SK-N-SH (cell line): ENCODE results near the gene MEIKIN. TPM values are rescaled to one million over a fixed set of nuclear protein-coding genes. Genes with fewer than 3 reads are reported as not detected.

Experiments
- CTCF ChIA-PET: fragments of 300-600, 350-600 bp; formaldehyde crosslinking; extraction: SDS; loops from one replicate; lab custom pipeline; 2021; lab: Yijun Ruan, JAX
- POLR2A ChIA-PET: fragments of 350-600 bp; sonication (Branson Sonifier 250); formaldehyde crosslinking; extraction: SDS; loops from one replicate; lab custom pipeline; 2020; ENCODE audit warnings: antibody characterized with exemption, inconsistent platforms; lab: Yijun Ruan, JAX
- DNase-seq: peaks from one replicate; pipeline ENCODE4 v3.0.0; 2012
- H2AFZ ChIP-seq: fragments of 200-600 bp; sonication (generic); 2 replicates; pipeline ENCODE4 v1.8.1; 2016; ENCODE audit warnings: antibody characterized with exemption, mild to moderate bottlenecking, low read depth
- H3F3A ChIP-seq: fragments of 200-600 bp; sonication (generic); replicated peaks from 2 replicates; pipeline ENCODE3; 2016; ENCODE audit warnings: antibody characterized with exemption, mild to moderate bottlenecking; ENCODE audit not compliant: insufficient read depth
- H3K27ac ChIP-seq, 2 experiments: fragments of 200-500 bp in 1 of 2; fragments of 200-600 bp in 1 of 2; sonication (Bioruptor generic) in 1 of 2; sonication (generic), shearing (Covaris generic) in 1 of 2; 2 replicates each; pipeline versions ENCODE4 v1.5.1 to v1.6.1; 2014 to 2016; ENCODE audit warnings: low read depth in 2 of 2, inconsistent platforms in 1 of 2, low read length in 1 of 2, mild to moderate bottlenecking in 1 of 2, mixed read lengths in 1 of 2
- H3K27me3 ChIP-seq: fragments of 200-600 bp; sonication (generic), shearing (Covaris generic); 2 replicates; pipeline ENCODE4 v1.6.1; 2016; ENCODE audit warnings: mixed run types; ENCODE audit not compliant: insufficient read depth
- H3K36me3 ChIP-seq, 2 experiments: fragments of 200-500 bp in 1 of 2; fragments of 200-600 bp in 1 of 2; sonication (Bioruptor generic) in 1 of 2; sonication (generic) in 1 of 2; replicated peaks in 1 of 2; 2 replicates each; pipeline versions ENCODE3 to v1.5.1; 2014 to 2016; ENCODE audit warnings: low read length in 1 of 2, mild to moderate bottlenecking in 1 of 2; ENCODE audit not compliant: insufficient read depth in 2 of 2, control insufficient read depth in 1 of 2
- H3K4me1 ChIP-seq, 2 experiments: fragments of 200-500 bp in 1 of 2; fragments of 200-600 bp in 1 of 2; sonication (Bioruptor generic) in 1 of 2; sonication (generic), shearing (Covaris generic) in 1 of 2; 2 replicates each; pipeline versions ENCODE4 v1.5.1 to v1.6.1; 2014 to 2016; ENCODE audit warnings: low read depth in 1 of 2, low read length in 1 of 2, mixed run types in 1 of 2; ENCODE audit not compliant: insufficient read depth in 2 of 2, control insufficient read depth in 1 of 2
- H3K4me2 ChIP-seq: fragments of 200-600 bp; sonication (generic), shearing (Covaris generic); 2 replicates; pipeline ENCODE4 v1.6.1; 2017; ENCODE audit warnings: mixed run types
- H3K4me3 ChIP-seq, 2 experiments: fragments of 200-500 bp in 1 of 2; fragments of 200-600 bp in 1 of 2; sonication (Bioruptor generic) in 1 of 2; sonication (generic), shearing (Covaris generic) in 1 of 2; 2 replicates each; pipeline versions ENCODE4 v1.5.1 to v1.8.1; 2014 to 2016; ENCODE audit warnings: low read depth in 2 of 2, inconsistent platforms in 1 of 2, low read length in 1 of 2, mild to moderate bottlenecking in 1 of 2, mixed read lengths in 1 of 2, moderate library complexity in 1 of 2
- H3K79me2 ChIP-seq: fragments of 200-600 bp; sonication (generic); 2 replicates; pipeline ENCODE4 v1.8.1; 2017; ENCODE audit warnings: mild to moderate bottlenecking; ENCODE audit not compliant: insufficient read depth
- H3K9ac ChIP-seq: fragments of 200-600 bp; sonication (generic); 2 replicates; pipeline ENCODE4 v1.6.1; 2017; ENCODE audit warnings: mixed run types
- H3K9me2 ChIP-seq: fragments of 200-600 bp; sonication (generic); 2 replicates; pipeline ENCODE4 v1.6.1; 2017; ENCODE audit warnings: mixed run types
- H3K9me3 ChIP-seq: fragments of 200-600 bp; sonication (generic); 2 replicates; pipeline ENCODE4 v1.6.1; 2017; ENCODE audit warnings: mixed run types, mild to moderate bottlenecking, moderate library complexity
- H4K20me1 ChIP-seq: fragments of 200-600 bp; sonication (generic); 2 replicates; pipeline ENCODE4 v1.6.1; 2017; ENCODE audit warnings: mild to moderate bottlenecking, mixed run types; ENCODE audit not compliant: insufficient read depth
- ELF1 ChIP-seq: IDR thresholded peaks from 2 replicates; pipeline ENCODE4 v1.4.0; 2012
- EZH2phosphoT487 ChIP-seq: fragments of 200-600 bp; sonication (generic); IDR thresholded peaks from 2 replicates; pipeline ENCODE4 v1.6.1; 2017; ENCODE audit warnings: low read depth, mixed run types, mild to moderate bottlenecking, antibody characterized with exemption, moderate library complexity, borderline replicate concordance
- GATA2 ChIP-seq: sonication (generic); formaldehyde crosslinking; IDR thresholded peaks from 2 replicates; pipeline ENCODE4 v1.5.0; 2020; ENCODE audit warnings: mild to moderate bottlenecking, missing genetic modification reagents
- NFIC ChIP-seq: IDR thresholded peaks from 2 replicates; pipeline ENCODE4 v1.4.0; 2012; ENCODE audit warnings: borderline replicate concordance
- POLR2AphosphoS5 ChIP-seq: IDR thresholded peaks from 2 replicates; pipeline ENCODE4 v1.6.1; 2012; ENCODE audit warnings: low read depth, low read length
- RAD21 ChIP-seq: IDR thresholded peaks from 2 replicates; pipeline ENCODE4 v1.6.1; 2012; ENCODE audit warnings: mild to moderate bottlenecking, low read length
- RXRA ChIP-seq: IDR thresholded peaks from 2 replicates; pipeline ENCODE4 v1.4.0; 2012; ENCODE audit warnings: low read depth, mild to moderate bottlenecking, borderline replicate concordance
- TCF12 ChIP-seq: IDR thresholded peaks from 2 replicates; pipeline ENCODE4 v1.4.0; 2012
- TEAD4 ChIP-seq: IDR thresholded peaks from 2 replicates; pipeline ENCODE4 v1.4.0; 2012; ENCODE audit warnings: mild to moderate bottlenecking, borderline replicate concordance; ENCODE audit not compliant: insufficient read depth
- YY1 ChIP-seq: IDR thresholded peaks from 2 replicates; pipeline ENCODE4 v1.4.0; 2012; ENCODE audit warnings: low read depth, mild to moderate bottlenecking
- WGBS: methylation state at CpG from one replicate; pipeline ENCODE4 v1.1.6; 2017; ENCODE audit warnings: low lambda C conversion rate; 5-methylcytosine and 5-hydroxymethylcytosine counted together
- polyA plus RNA-seq, 3 experiments: library from polyadenylated mRNA; depleted of rRNA; stranded (reverse); fragments of >200 nt; gene quantifications; 2 replicates each; pipeline ENCODE4 v1.2.3, GENCODE V29; 2012
- TF ChIP-seq, protein P1 (sequence below): IDR thresholded peaks from 2 replicates; pipeline ENCODE4 v1.6.1; 2012; ENCODE audit warnings: mild to moderate bottlenecking, low read depth, low read length, moderate library complexity
- TF ChIP-seq, protein P2 (sequence below): IDR thresholded peaks from 2 replicates; pipeline ENCODE4 v1.4.0; 2012; ENCODE audit warnings: low read depth, borderline replicate concordance

MEIKIN gene
- polyA plus RNA-seq, 1 of the 3 experiments (the other 2 are of a cell fraction) = not detected

DNA sequence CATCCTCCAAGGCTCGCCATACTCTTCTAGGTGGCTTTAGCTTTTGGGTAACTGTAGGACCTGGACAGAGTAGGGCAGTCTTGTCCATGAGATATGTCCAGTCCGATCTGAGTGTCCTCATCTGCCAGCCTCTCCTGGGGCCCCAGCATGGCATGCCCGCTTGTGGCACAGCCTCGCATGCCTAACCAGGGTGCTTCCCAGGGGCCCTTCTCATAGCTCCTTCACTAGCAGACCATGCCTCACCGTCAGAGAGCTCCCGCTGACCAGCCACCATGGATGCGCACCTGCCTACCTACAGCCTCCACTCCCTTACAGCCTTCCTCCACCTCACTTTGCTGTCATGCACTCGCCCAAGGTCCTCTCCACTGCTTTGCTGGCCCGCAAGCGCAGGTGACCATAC, 88.1 kb downstream of the MEIKIN start:
- WGBS = 57% methylated on average over 7 of the region's 10 CpGs
- no peak overlapping the region for H2AFZ ChIP-seq
- H3F3A ChIP-seq = no peaks in the 10 kb centered on the region
- no peaks in the 10 kb centered on the region for H3K9me2 ChIP-seq
- H3K9me3 ChIP-seq = no peaks in the 10 kb centered on the region
- ChIA-PET CTCF (interaction anchor here (1.0 kb wide), 1 partner anchor 268 kb away, joined by 3 read pairs; no protein-coding TSS in a partner anchor), POLR2A (no interaction called here)
- no peaks in the 10 kb centered on the region for H4K20me1 ChIP-seq
- no peak overlapping the region for H3K4me3 ChIP-seq
- no peak overlapping the region for H3K4me2 ChIP-seq
- no peaks in the 10 kb centered on the region for H3K36me3 ChIP-seq
- H3K27me3 ChIP-seq = no peaks in the 10 kb centered on the region
- TF ChIP-seq GATA2 (CRISPR knock-in tag) (no peak), EZH2phosphoT487 (no peak), TEAD4 (no peak), RXRA (no peak), NFIC (no peak)
- TF ChIP-seq, all 33 proteins: peak for 0
- DNase-seq = no peak
- Histone ChIP-seq H3K27ac (no peak overlapping the region), H3K4me1 (no peaks in the 10 kb centered on the region), H3K79me2 (no peaks in the 10 kb centered on the region), H3K9ac (no peak overlapping the region)

DNA sequence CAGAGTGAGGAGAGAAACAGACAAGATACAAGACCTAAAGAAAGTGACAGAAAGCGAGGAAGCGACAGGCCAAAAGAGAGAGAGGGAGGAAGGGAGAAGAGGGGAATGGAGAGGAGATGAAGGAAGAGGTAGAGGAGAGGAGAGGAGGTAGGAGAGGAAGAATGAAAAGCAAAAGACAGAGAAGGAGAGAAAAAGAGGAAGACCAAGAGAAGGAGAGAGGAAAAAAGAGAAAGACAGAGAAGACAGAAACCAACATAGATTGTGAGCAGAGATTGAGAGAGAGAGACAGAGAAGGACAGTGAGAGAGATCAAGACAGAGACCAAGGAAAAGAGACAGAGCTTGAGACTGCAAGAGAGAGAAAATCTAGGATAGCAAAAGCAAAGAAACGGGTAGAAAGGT, 90.0 kb downstream of the MEIKIN start:
- Histone ChIP-seq H4K20me1 (no peaks in the 10 kb centered on the region), H3K9me2 (no peaks in the 10 kb centered on the region), H3K27ac (no peak overlapping the region), H3K4me1 (no peaks in the 10 kb centered on the region), H3K27me3 (no peaks in the 10 kb centered on the region), H3K79me2 (no peaks in the 10 kb centered on the region), H3K4me2 (no peak overlapping the region), H3K36me3 (no peaks in the 10 kb centered on the region), H3K4me3 (no peak overlapping the region), H3F3A (no peaks in the 10 kb centered on the region), H3K9ac (no peak overlapping the region), H2AFZ (no peak overlapping the region), H3K9me3 (no peaks in the 10 kb centered on the region)
- CTCF ChIA-PET = interaction anchor here (1.7 kb wide), 1 partner anchor 266 kb away, joined by 3 read pairs; no protein-coding TSS in a partner anchor
- POLR2A ChIA-PET = no interaction called here
- WGBS = 33% methylated on average over 3 of the region's 3 CpGs
- TF ChIP-seq EZH2phosphoT487 (no peak), POLR2AphosphoS5 (no peak), ELF1 (no peak), TCF12 (no peak), YY1 (no peak), RAD21 (no peak)
- TF ChIP-seq, protein P1, sequence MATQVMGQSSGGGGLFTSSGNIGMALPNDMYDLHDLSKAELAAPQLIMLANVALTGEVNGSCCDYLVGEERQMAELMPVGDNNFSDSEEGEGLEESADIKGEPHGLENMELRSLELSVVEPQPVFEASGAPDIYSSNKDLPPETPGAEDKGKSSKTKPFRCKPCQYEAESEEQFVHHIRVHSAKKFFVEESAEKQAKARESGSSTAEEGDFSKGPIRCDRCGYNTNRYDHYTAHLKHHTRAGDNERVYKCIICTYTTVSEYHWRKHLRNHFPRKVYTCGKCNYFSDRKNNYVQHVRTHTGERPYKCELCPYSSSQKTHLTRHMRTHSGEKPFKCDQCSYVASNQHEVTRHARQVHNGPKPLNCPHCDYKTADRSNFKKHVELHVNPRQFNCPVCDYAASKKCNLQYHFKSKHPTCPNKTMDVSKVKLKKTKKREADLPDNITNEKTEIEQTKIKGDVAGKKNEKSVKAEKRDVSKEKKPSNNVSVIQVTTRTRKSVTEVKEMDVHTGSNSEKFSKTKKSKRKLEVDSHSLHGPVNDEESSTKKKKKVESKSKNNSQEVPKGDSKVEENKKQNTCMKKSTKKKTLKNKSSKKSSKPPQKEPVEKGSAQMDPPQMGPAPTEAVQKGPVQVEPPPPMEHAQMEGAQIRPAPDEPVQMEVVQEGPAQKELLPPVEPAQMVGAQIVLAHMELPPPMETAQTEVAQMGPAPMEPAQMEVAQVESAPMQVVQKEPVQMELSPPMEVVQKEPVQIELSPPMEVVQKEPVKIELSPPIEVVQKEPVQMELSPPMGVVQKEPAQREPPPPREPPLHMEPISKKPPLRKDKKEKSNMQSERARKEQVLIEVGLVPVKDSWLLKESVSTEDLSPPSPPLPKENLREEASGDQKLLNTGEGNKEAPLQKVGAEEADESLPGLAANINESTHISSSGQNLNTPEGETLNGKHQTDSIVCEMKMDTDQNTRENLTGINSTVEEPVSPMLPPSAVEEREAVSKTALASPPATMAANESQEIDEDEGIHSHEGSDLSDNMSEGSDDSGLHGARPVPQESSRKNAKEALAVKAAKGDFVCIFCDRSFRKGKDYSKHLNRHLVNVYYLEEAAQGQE = no peak
- TF ChIP-seq, protein P2, sequence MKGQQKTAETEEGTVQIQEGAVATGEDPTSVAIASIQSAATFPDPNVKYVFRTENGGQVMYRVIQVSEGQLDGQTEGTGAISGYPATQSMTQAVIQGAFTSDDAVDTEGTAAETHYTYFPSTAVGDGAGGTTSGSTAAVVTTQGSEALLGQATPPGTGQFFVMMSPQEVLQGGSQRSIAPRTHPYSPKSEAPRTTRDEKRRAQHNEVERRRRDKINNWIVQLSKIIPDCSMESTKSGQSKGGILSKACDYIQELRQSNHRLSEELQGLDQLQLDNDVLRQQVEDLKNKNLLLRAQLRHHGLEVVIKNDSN = no peak
- DNase-seq = no peak
